H1 (cell line): ENCODE results near the gene QSOX2. TPM values are rescaled to one million over a fixed set of nuclear protein-coding genes. Genes with fewer than 3 reads are reported as not detected.
A peak's percentile ranks its signal among the peaks of the same experiment; 100 is the strongest.

ENCODE experiments used
- CTCF ChIA-PET: fragments of 300-600 bp; sonication (Branson Sonifier 250); formaldehyde crosslinking; loops from one replicate; lab custom pipeline; 2021; ENCODE audit not compliant: partially characterized antibody; lab: Charles Lee
- POLR2A ChIA-PET: fragments of 300-600 bp; sonication (Branson Sonifier 250); formaldehyde crosslinking; loops from one replicate; lab custom pipeline; 2021; ENCODE audit warnings: inconsistent platforms; ENCODE audit not compliant: partially characterized antibody; lab: Charles Lee
- DNase-seq, 2 experiments: peaks; one replicate each; pipeline versions ENCODE4 v3.0.0 to v3.0.0-alpha.2; 2010 to 2022; ENCODE audit warnings: low spot score in 2 of 2, low read depth in 1 of 2, mixed read lengths in 1 of 2
- FAIRE-seq: peaks from 2 replicates; lab custom pipeline; 2011; peaks lifted over from hg19 to GRCh38; lab: Jason Lieb, UNC
- H2AFZ ChIP-seq: 2 replicates; pipeline ENCODE4 v1.8.1; 2012; ENCODE audit warnings: low read length, inconsistent platforms
- H2AK5ac ChIP-seq: 2 replicates; pipeline ENCODE4 v1.6.1; 2013; ENCODE audit warnings: low read depth, low read length
- H2BK120ac ChIP-seq: replicated peaks from 2 replicates; pipeline ENCODE3; 2013; ENCODE audit warnings: low read depth, low read length, inconsistent platforms
- H2BK12ac ChIP-seq: 2 replicates; pipeline ENCODE4 v1.6.1; 2013; ENCODE audit warnings: low read depth, low read length
- H2BK15ac ChIP-seq: 2 replicates; pipeline ENCODE4 v1.6.1; 2013; ENCODE audit warnings: low read length
- H2BK20ac ChIP-seq: 2 replicates; pipeline ENCODE4 v1.6.1; 2013; ENCODE audit warnings: low read length
- H2BK5ac ChIP-seq: 2 replicates; pipeline ENCODE4 v1.6.1; 2013; ENCODE audit warnings: low read depth, low read length
- H3K14ac ChIP-seq: 2 replicates; pipeline ENCODE4 v1.6.1; 2013; ENCODE audit warnings: inconsistent platforms; ENCODE audit not compliant: insufficient read length
- H3K18ac ChIP-seq: 2 replicates; pipeline ENCODE4 v1.6.1; 2013; ENCODE audit warnings: low read length; ENCODE audit errors: extremely low read depth
- H3K23ac ChIP-seq: 2 replicates; pipeline ENCODE4 v1.6.1; 2013; ENCODE audit warnings: inconsistent platforms; ENCODE audit not compliant: insufficient read length
- H3K23me2 ChIP-seq: 2 replicates; pipeline ENCODE4 v1.6.1; 2013; ENCODE audit warnings: low read depth, low read length
- H3K27ac ChIP-seq: 2 replicates; pipeline ENCODE4 v1.6.1; 2011; ENCODE audit warnings: low read depth, low read length, inconsistent platforms
- H3K27me3 ChIP-seq, 4 experiments: replicated peaks in 1 of 4; 1 replicate in 1 of 4; 2 replicates in 3 of 4; pipeline versions ENCODE4 v1.6.1 to v1.8.1; 2011 to 2013; ENCODE audit warnings: low read length in 3 of 4, mild to moderate bottlenecking in 3 of 4, inconsistent platforms in 2 of 4, mixed read lengths in 2 of 4, moderate library complexity in 1 of 4; ENCODE audit not compliant: control insufficient read depth in 3 of 4, insufficient read depth in 3 of 4; ENCODE audit errors: extremely low read depth in 1 of 4
- H3K36me3 ChIP-seq, 4 experiments: 2 replicates each; pipeline versions ENCODE4 v1.6.1 to v1.8.1; 2011 to 2013; ENCODE audit warnings: mild to moderate bottlenecking in 4 of 4, low read length in 3 of 4, moderate library complexity in 2 of 4, control low read depth in 1 of 4, inconsistent platforms in 1 of 4; ENCODE audit not compliant: insufficient read depth in 4 of 4, control insufficient read depth in 2 of 4
- H3K4ac ChIP-seq: replicated peaks from 2 replicates; pipeline ENCODE3; 2013; ENCODE audit warnings: low read length, low read depth, mixed read lengths, inconsistent platforms; ENCODE audit not compliant: insufficient read length
- H3K4me1 ChIP-seq, 4 experiments: replicated peaks in 1 of 4; 1 replicate in 1 of 4; 2 replicates in 3 of 4; pipeline versions ENCODE4 v1.6.1 to v1.8.1; 2011 to 2013; ENCODE audit warnings: low read length in 3 of 4, inconsistent platforms in 2 of 4, mixed read lengths in 1 of 4; ENCODE audit not compliant: insufficient read depth in 4 of 4, control insufficient read depth in 3 of 4
- H3K4me2 ChIP-seq, 2 experiments: 2 replicates each; pipeline versions ENCODE4 v1.6.1 to v1.8.1; 2011 to 2013; ENCODE audit warnings: low read depth in 2 of 2, low read length in 2 of 2, control low read depth in 1 of 2, inconsistent platforms in 1 of 2, mild to moderate bottlenecking in 1 of 2; ENCODE audit not compliant: insufficient read depth in 1 of 2
- H3K4me3 ChIP-seq, 4 experiments: fragments of 200-600, 300-600 bp in 1 of 4; sonication (generic), shearing (Covaris generic), sonication (Bioruptor Twin) in 1 of 4; 2 replicates each; pipeline versions ENCODE4 v1.5.1 to v1.8.1; 2011 to 2016; ENCODE audit warnings: low read length in 4 of 4, low read depth in 3 of 4, control low read depth in 2 of 4, inconsistent platforms in 2 of 4, mild to moderate bottlenecking in 2 of 4, mixed read lengths in 1 of 4, moderate library complexity in 1 of 4; ENCODE audit not compliant: insufficient read depth in 2 of 4; ENCODE audit errors: extremely low read depth in 1 of 4
- H3K56ac ChIP-seq: replicated peaks from 2 replicates; pipeline ENCODE3; 2013; ENCODE audit warnings: low read depth, mild to moderate bottlenecking, mixed read lengths, low read length, inconsistent platforms; ENCODE audit not compliant: insufficient read length
- H3K79me1 ChIP-seq: 2 replicates; pipeline ENCODE4 v1.6.1; 2013; ENCODE audit warnings: low read depth, low read length, control low read depth
- H3K79me2 ChIP-seq, 2 experiments: 2 replicates each; pipeline versions ENCODE4 v1.6.1 to v1.8.1; 2012 to 2013; ENCODE audit warnings: low read length in 2 of 2, mild to moderate bottlenecking in 2 of 2, inconsistent platforms in 1 of 2; ENCODE audit not compliant: insufficient read depth in 2 of 2, control insufficient read depth in 1 of 2
- H3K9ac ChIP-seq, 4 experiments: replicated peaks in 1 of 4; 1 replicate in 1 of 4; 2 replicates in 3 of 4; pipeline versions ENCODE4 v1.6.1 to v1.8.1; 2011 to 2013; ENCODE audit warnings: low read depth in 3 of 4, low read length in 3 of 4, control low read depth in 2 of 4, mild to moderate bottlenecking in 2 of 4, moderate library complexity in 2 of 4, inconsistent platforms in 1 of 4; ENCODE audit errors: extremely low read depth in 1 of 4
- H3K9me3 ChIP-seq, 2 experiments: 2 replicates each; pipeline versions ENCODE4 v1.6.1 to v1.8.1; 2012 to 2013; ENCODE audit warnings: mild to moderate bottlenecking in 2 of 2, moderate library complexity in 2 of 2, control low read depth in 1 of 2, inconsistent platforms in 1 of 2, low read depth in 1 of 2, low read length in 1 of 2, mixed read lengths in 1 of 2; ENCODE audit not compliant: insufficient read depth in 2 of 2
- H4K20me1 ChIP-seq, 2 experiments: replicated peaks in 1 of 2; 2 replicates each; pipeline versions ENCODE3 to v1.8.1; 2011 to 2013; ENCODE audit warnings: inconsistent platforms in 2 of 2, low read length in 2 of 2, mild to moderate bottlenecking in 1 of 2; ENCODE audit not compliant: insufficient read depth in 2 of 2, control insufficient read depth in 1 of 2
- H4K5ac ChIP-seq: 2 replicates; pipeline ENCODE4 v1.6.1; 2013; ENCODE audit warnings: low read length, low read depth, mixed read lengths, inconsistent platforms; ENCODE audit not compliant: insufficient read length
- H4K8ac ChIP-seq: 2 replicates; pipeline ENCODE4 v1.8.0; 2013; ENCODE audit warnings: mild to moderate bottlenecking, moderate library complexity, low read length, inconsistent platforms; ENCODE audit not compliant: insufficient read depth; ENCODE audit errors: extremely low read depth
- H4K91ac ChIP-seq: replicated peaks from 2 replicates; pipeline ENCODE3; 2013; ENCODE audit warnings: low read length, mixed read lengths, inconsistent platforms; ENCODE audit not compliant: insufficient read length
- KDM1A ChIP-seq: fragments of 200-600, 300-600 bp; sonication (generic); IDR thresholded peaks from 2 replicates; pipeline ENCODE4 v1.7.1; 2016; ENCODE audit warnings: mild to moderate bottlenecking, low read length, borderline replicate concordance
- RAD21 ChIP-seq, 2 experiments: IDR thresholded peaks in 1 of 2; conservative IDR thresholded peaks in 1 of 2; 2 replicates each; pipeline ENCODE4 v1.6.1; 2011; ENCODE audit warnings: low read depth in 2 of 2, low read length in 2 of 2, improper control_type of control experiment in 1 of 2, inconsistent platforms in 1 of 2, mild to moderate bottlenecking in 1 of 2, moderate library complexity in 1 of 2
- WGBS, 2 experiments: shearing (Covaris generic) in 1 of 2; methylation state at CpG; one replicate each; pipeline versions ENCODE4 v1.1.6 to v1.1.7; 2013 to 2015; ENCODE audit warnings: low lambda C conversion rate in 2 of 2, mixed read lengths in 2 of 2, inconsistent platforms in 1 of 2, low coverage in 1 of 2, missing lambda C conversion rate in 1 of 2; ENCODE audit not compliant: insufficient replicate concordance in 2 of 2, insufficient coverage in 1 of 2, insufficient read length in 1 of 2; ENCODE audit errors: extremely low coverage in 1 of 2, missing lambda C conversion rate in 1 of 2; 5-methylcytosine and 5-hydroxymethylcytosine counted together
- polyA plus RNA-seq, 7 experiments: library from polyadenylated mRNA; depleted of rRNA in 3 of 7; stranded (reverse) in 5 of 7; unstranded in 2 of 7; fragments of >200 nt in 5 of 7; fragments of 200-250 nt in 2 of 7; gene quantifications; 1 replicate in 5 of 7; 2 replicates in 1 of 7; 4 replicates in 1 of 7; pipeline versions ENCODE4 v1.2.1 to v1.2.3, GENCODE V29; 2011 to 2013; ENCODE audit warnings: missing spikeins in 2 of 7, mixed read lengths in 2 of 7
- total RNA-seq: library from RNA; stranded (reverse); fragmentation: NEBNext Ultra II Directional; extraction: Animal tissue kit (Norgen Biotek cat#: 25700); gene quantifications from 2 replicates; pipeline ENCODE4 v1.2.1, GENCODE V29; 2021

QSOX2 gene
- total and polyA plus RNA-seq, 2 of the 8 experiments (the other 6 are each of a cell fraction or from before 2014, with no cell fraction given): 18.0 to 28.6 TPM

- no peak overlapping the region for H3K4ac ChIP-seq
- H3K23ac ChIP-seq: no peak overlapping the region
- no peak overlapping the region for H3K27ac ChIP-seq
- H3K4me3 ChIP-seq: no peak overlapping the region
- H2BK5ac ChIP-seq: no peak overlapping the region
- no peak overlapping the region for H3K18ac ChIP-seq
- ChIA-PET POLR2A (no interaction called here), CTCF (interaction anchor here (1.0 to 6.0 kb wide), 8 partner anchors 11 to 123 kb away, joined by 3 to 40 read pairs (median 4); no protein-coding TSS in a partner anchor)
- no peak overlapping the region for H4K91ac ChIP-seq
- no peak for TF ChIP-seq RAD21 (IDR thresholded peaks at IDR 0.05 in 1 of 2, conservative IDR thresholded peaks at IDR 0.05 in 1 of 2; ENCODE audit: low read depth in 2 of 2, low read length in 2 of 2)
- TF ChIP-seq KDM1A: 0 out of 2 replicates have a peak, but pooled peaks have one; percentile 17
- no peak overlapping the region for H2BK12ac ChIP-seq
- H3K4me1 ChIP-seq: peaks cover 0 to 17% (median 6%) of the 10 kb centered on the region in 4 experiments; a peak in 5 of 7 replicates
- H4K5ac ChIP-seq: no peak overlapping the region
- no peak for FAIRE-seq
- no peak for DNase-seq
- no peak overlapping the region for H3K14ac ChIP-seq
- no peak overlapping the region; the same call in 1 of the 2 replicates for H2BK15ac ChIP-seq
- H2AFZ ChIP-seq: no peak overlapping the region
- H2BK20ac ChIP-seq: no peak overlapping the region
- no peaks in the 10 kb centered on the region for H4K20me1 ChIP-seq
- no peaks in the 10 kb centered on the region for H3K27me3 ChIP-seq
- no peaks in the 10 kb centered on the region for H3K79me1 ChIP-seq
- H3K79me2 ChIP-seq: no peaks in the 10 kb centered on the region
- no peak overlapping the region for H2AK5ac ChIP-seq
- H3K9ac ChIP-seq: no peak overlapping the region
- H3K36me3 ChIP-seq: no peaks in the 10 kb centered on the region
- H2BK120ac ChIP-seq: no peak overlapping the region
- WGBS, 2 experiments: 91% methylated on average over 24 of the region's 24 CpGs; no CpG with 5 or more reads in 1 of the 2 experiments
- no peak overlapping the region for H3K4me2 ChIP-seq
- H3K23me2 ChIP-seq: peaks cover 4% of the 10 kb centered on the region; the same call in 1 of the 2 replicates
- H3K9me3 ChIP-seq: no peaks in the 10 kb centered on the region
- H4K8ac ChIP-seq: no peak overlapping the region; the same call in 1 of the 2 replicates
- no peak overlapping the region for H3K56ac ChIP-seq
Measured at GRCh38 chr9:136264441-136265405, 19.1 kb upstream of the QSOX2 start.
